GM12872 (cell line): ENCODE measurements around the gene VCP.

Experiments
- TF ChIP-seq, protein P1 (sequence below): IDR thresholded peaks from 3 replicates; pipeline ENCODE4 v1.5.1; 2011; ENCODE audit warnings: low read depth, mild to moderate bottlenecking, low read length, moderate library complexity; ENCODE audit not compliant: insufficient read depth

The VCP gene

DNA sequence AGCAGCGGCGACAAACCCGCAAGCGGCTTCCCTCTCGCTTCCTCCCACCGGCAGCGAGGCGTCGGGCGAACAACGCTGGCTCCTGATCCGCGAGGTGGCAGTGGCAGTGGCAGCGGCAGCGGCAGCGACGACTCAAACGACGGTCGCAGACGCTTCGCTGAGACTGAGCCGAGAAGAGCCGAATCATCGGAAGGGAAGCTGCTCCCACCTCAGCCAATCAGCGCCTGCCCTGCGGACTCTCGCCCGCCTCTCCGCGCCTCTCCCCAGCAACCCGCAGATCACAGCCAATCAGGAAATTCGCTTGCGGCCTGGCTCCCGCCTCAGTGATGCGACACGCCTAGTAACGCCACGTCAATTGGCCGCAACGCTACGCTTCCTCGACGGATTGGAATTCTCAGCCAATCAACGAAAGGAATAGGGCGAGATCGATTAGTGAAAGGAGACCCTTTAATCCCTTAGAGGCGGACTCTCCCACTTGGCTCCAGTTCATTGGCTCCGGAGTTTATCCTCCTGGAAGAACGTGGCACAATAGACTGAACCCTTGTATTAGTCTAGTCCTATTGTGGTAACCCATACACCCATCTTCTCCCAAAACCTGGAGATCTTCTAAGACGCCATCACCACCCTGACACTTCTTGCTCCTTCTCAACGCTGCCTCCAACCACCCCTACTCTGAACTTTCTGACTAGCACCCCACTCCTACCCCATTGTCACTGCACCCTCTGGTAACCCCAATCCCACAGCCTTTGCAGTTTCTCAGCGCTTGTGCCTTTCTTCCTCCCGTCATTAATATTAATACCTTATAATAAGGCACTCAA is at the start of gene VCP:
TSS of gene VCP (minus strand) at position 165 of the 818 bp plus-strand sequence. CDS start 272 bp downstream, outside the sequence.
- TF ChIP-seq, protein P1, sequence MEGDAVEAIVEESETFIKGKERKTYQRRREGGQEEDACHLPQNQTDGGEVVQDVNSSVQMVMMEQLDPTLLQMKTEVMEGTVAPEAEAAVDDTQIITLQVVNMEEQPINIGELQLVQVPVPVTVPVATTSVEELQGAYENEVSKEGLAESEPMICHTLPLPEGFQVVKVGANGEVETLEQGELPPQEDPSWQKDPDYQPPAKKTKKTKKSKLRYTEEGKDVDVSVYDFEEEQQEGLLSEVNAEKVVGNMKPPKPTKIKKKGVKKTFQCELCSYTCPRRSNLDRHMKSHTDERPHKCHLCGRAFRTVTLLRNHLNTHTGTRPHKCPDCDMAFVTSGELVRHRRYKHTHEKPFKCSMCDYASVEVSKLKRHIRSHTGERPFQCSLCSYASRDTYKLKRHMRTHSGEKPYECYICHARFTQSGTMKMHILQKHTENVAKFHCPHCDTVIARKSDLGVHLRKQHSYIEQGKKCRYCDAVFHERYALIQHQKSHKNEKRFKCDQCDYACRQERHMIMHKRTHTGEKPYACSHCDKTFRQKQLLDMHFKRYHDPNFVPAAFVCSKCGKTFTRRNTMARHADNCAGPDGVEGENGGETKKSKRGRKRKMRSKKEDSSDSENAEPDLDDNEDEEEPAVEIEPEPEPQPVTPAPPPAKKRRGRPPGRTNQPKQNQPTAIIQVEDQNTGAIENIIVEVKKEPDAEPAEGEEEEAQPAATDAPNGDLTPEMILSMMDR: no peak

GRCh38 chr9:35116898-35117551 is 44.6 kb upstream of the VCP start:
- TF ChIP-seq, protein P1: peak; percentile 92

DNA sequence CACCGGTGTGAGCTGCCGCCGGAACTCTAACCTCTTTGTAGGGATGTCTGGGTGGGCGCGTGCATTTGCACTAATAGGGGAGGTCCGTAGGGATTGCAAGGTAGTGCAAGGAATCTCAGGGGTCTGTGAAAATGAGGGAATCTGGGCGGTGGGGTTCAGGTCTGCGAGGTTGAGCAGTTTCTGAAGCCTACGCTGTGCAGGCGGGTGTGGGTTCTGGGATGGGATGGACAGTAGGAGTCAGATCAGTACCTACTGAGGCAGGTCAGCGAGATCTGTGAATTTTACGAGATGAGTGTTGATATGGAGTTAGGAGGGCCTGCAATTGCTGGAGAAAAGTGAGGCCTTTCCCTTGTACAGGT is 44.1 kb upstream of the VCP start:
- TF ChIP-seq, protein P1: no peak

DNA sequence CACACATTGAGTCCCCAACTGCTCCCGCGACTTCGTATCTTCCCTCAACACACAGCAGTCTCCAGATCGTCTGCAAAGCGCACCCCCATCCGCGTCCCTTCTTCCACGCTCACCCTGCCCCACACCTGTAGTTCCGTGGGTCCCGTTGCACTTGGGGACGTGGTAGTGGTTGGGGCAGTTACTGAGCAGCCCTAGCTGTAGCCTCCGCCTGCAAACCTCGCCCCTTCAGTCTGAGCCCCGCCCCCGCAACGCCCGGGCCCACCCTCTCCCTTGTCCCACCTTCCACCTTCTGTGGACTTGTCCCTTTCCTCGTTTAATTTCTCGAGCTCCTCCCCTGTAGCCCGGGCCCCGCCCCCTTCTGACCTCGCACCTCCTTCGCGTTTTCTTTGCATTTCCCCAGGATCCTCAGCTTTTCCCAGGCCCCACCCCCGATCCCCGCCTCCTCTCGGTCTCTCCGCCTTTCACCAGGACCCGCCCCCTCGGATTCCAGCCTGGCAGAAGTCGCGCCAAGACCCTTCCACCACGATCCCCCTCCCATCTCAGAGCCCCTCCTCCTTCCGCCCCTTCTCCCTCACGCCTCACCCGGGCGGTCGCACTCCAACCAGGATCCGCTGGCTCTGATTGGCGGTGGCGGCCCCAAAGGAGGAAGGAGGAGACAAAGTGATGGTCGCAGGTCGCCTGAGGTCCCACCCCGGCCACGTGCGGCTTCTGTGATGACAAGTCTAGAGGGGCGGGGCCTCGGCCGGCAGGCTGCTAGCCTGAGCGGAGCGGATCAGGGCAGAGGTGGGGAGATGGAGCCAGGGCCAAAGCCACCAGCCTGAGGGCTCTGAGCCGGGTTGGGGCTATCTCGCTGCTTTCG is 43.5 kb upstream of the VCP start, which contains the start of gene ATOSB:
TSS of gene ATOSB (minus strand) at position 183 of the 859 bp plus-strand sequence. CDS start 7,588 bp downstream, outside the sequence.
- TF ChIP-seq, protein P1: no peak

- TF ChIP-seq, protein P1: no peak
Measured at GRCh38 chr9:35114840-35115628, 42.6 kb upstream of the VCP start.

DNA sequence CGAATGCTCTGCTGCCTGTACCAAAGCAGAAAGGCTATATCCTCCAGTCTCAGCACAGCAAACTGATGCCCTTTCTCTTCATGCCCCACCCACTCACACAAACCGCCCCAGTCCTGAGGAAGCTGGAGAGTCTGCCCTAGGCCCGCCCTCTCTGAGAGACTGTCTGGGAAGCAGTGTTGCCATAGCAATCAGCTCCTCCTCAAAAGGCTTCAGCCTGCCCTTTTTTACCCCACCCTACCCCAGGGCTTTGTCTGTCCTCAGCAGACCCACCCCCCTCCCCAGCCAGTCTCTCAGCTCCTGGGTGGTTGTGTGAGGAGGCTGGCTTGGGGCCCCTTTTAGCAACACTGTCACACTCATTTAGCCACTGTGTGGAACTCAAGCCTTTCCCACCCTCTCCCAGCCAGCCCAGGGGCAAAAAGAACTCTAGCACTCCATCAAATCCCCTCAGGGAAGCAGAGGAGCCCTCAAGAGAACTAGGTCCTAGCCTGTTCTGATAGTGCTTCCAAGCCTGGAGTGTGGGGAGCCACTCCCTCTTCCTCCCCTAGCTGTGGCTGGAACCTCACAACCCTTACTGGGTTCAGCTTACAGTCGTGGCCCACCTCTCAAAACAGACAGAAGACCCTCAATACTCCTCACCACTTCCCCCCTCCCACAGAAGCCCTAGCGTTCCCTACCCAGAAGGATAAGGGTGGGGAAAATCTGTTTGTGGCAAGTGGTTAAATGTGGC is 41.9 kb upstream of the VCP start:
- TF ChIP-seq, protein P1: no peak
